Keratinocyte (primary cell): ENCODE data around the gene RAE1. TPM values are rescaled to one million over a fixed set of nuclear protein-coding genes. Genes with fewer than 3 reads are reported as not detected.

ENCODE experiments used
- DNase-seq: peaks from one replicate; pipeline ENCODE4 v3.0.0-alpha.2; 2011; ENCODE audit warnings: low read depth, missing footprints, low spot score
- FAIRE-seq: peaks from 2 replicates; lab custom pipeline; 2011; peaks lifted over from hg19 to GRCh38; lab: Jason Lieb, UNC
- H2AFZ ChIP-seq: 2 replicates; pipeline ENCODE4 v1.6.0; 2012; ENCODE audit warnings: low read length, control low read depth, inconsistent platforms; ENCODE audit not compliant: control insufficient read depth
- H3K27ac ChIP-seq: 2 replicates; pipeline ENCODE4 v1.5.1; 2011; ENCODE audit warnings: low read length; ENCODE audit not compliant: control insufficient read depth, insufficient read depth
- H3K27me3 ChIP-seq: 3 replicates; pipeline ENCODE4 v1.6.0; 2011; ENCODE audit warnings: low read length; ENCODE audit not compliant: control insufficient read depth, insufficient read depth; ENCODE audit errors: extremely low read depth
- H3K36me3 ChIP-seq, 2 experiments: 2 replicates in 1 of 2; 3 replicates in 1 of 2; pipeline ENCODE4 v1.5.1; 2011; ENCODE audit warnings: low read length in 2 of 2, mild to moderate bottlenecking in 1 of 2; ENCODE audit not compliant: control insufficient read depth in 2 of 2, insufficient read depth in 2 of 2; ENCODE audit errors: extremely low read depth in 1 of 2
- H3K4me1 ChIP-seq: 3 replicates; pipeline ENCODE4 v1.5.1; 2011; ENCODE audit warnings: low read length; ENCODE audit not compliant: control insufficient read depth, insufficient read depth; ENCODE audit errors: extremely low read depth
- H3K4me2 ChIP-seq: 3 replicates; pipeline ENCODE4 v1.6.0; 2011; ENCODE audit warnings: low read depth, low read length; ENCODE audit not compliant: control insufficient read depth, insufficient read depth; ENCODE audit errors: extremely low read depth
- H3K4me3 ChIP-seq, 3 experiments: fragments of 200-600 bp in 1 of 3; sonication (generic) in 1 of 3; 2 replicates in 2 of 3; 3 replicates in 1 of 3; pipeline ENCODE4 v1.5.1; 2011 to 2016; ENCODE audit warnings: low read length in 3 of 3, mild to moderate bottlenecking in 3 of 3, control low read depth in 2 of 3, inconsistent platforms in 1 of 3, low read depth in 1 of 3, mixed read lengths in 1 of 3, mixed run types in 1 of 3, moderate library complexity in 1 of 3; ENCODE audit not compliant: control insufficient read depth in 2 of 3, insufficient read depth in 2 of 3; ENCODE audit errors: extremely low read depth in 1 of 3
- H3K79me2 ChIP-seq: 2 replicates; pipeline ENCODE4 v1.6.0; 2012; ENCODE audit warnings: low read length; ENCODE audit not compliant: control insufficient read depth, insufficient read depth
- H3K9ac ChIP-seq: 3 replicates; pipeline ENCODE4 v1.6.0; 2011; ENCODE audit warnings: low read length; ENCODE audit not compliant: control insufficient read depth, insufficient read depth; ENCODE audit errors: extremely low read depth
- H3K9me1 ChIP-seq: 3 replicates; pipeline ENCODE4 v1.6.0; 2011; ENCODE audit warnings: low read length; ENCODE audit not compliant: control insufficient read depth, insufficient read depth; ENCODE audit errors: extremely low read depth
- H3K9me3 ChIP-seq: 2 replicates; pipeline ENCODE4 v1.5.1; 2012; ENCODE audit warnings: low read depth, low read length; ENCODE audit not compliant: control insufficient read depth
- H4K20me1 ChIP-seq: 3 replicates; pipeline ENCODE4 v1.6.0; 2011; ENCODE audit warnings: low read length; ENCODE audit not compliant: control insufficient read depth, insufficient read depth; ENCODE audit errors: extremely low read depth
- EZH2 ChIP-seq: IDR thresholded peaks from one replicate; pipeline ENCODE4 v1.6.1; 2012; ENCODE audit warnings: inconsistent platforms, mild to moderate bottlenecking, low read length, moderate library complexity
- dilution Hi-C: fragments of 300-500 bp; cut with MboI; formaldehyde crosslinking; loops from one replicate; pipeline ENCODE4 v1.7.0; 2020; ENCODE audit warnings: low sequenced_read_pairs; ENCODE audit not compliant: extremely low pct_ligation_motif_present
- polyA plus RNA-seq, 5 experiments: library from polyadenylated mRNA; depleted of rRNA in 3 of 5; stranded (reverse) in 3 of 5; stranded (forward) in 1 of 5; unstranded in 1 of 5; fragments of >200 nt; gene quantifications; 1 replicate in 1 of 5; 2 replicates in 3 of 5; 3 replicates in 1 of 5; pipeline versions ENCODE4 v1.2.1 to v1.2.3, GENCODE V29; 2011 to 2012; ENCODE audit warnings: missing spikeins in 2 of 5, low read depth in 1 of 5, low replicate concordance in 1 of 5
- TF ChIP-seq, protein P1 (sequence below), 3 experiments: IDR thresholded peaks in 1 of 3; conservative IDR thresholded peaks in 1 of 3; optimal IDR thresholded peaks in 1 of 3; 2 replicates in 2 of 3; 3 replicates in 1 of 3; pipeline versions ENCODE3 to v1.5.1; 2011; ENCODE audit warnings: low read length in 3 of 3, mild to moderate bottlenecking in 3 of 3, moderate library complexity in 2 of 3, control low read depth in 1 of 3, inconsistent platforms in 1 of 3; ENCODE audit not compliant: insufficient read depth in 2 of 3; ENCODE audit errors: extremely low read depth in 1 of 3

RAE1 gene
- polyA plus RNA-seq, 1 donor (not counting 4 experiments of a cell fraction or from before 2014, with no cell fraction given): 32.4 TPM

DNA sequence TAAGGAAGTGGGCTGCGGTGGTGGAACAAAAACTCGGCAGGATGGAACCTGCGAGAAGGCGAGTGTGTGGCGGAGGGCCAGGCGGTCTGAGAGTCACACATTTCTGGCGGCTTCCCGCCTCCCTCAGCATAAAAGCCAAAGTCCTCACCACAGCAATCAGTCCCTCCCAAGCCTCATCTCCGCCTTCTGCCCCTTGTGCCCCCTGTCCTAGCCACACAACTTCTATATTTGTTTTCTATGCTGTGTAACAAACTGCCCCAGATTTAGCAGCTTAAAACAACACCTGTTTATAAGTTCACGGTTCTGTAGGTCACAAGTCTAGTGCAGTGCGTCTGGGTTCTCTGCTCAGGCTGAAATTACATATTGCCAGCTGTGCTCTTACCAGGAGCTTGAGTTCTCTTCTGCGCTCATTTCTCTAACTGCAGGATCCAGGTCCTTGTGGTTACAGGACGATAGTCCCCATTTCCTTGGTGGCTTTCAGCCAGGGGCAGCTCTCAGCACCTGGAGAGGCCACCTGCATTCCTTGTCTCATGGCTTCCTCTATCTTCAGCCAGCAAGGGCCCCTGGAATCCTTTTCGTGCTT, 33.2 kb upstream of the RAE1 start:
- H3K4me2 ChIP-seq: no peak overlapping the region
- dilution Hi-C loops: no loop called here
- no peak for TF ChIP-seq EZH2
- TF ChIP-seq, protein P1, sequence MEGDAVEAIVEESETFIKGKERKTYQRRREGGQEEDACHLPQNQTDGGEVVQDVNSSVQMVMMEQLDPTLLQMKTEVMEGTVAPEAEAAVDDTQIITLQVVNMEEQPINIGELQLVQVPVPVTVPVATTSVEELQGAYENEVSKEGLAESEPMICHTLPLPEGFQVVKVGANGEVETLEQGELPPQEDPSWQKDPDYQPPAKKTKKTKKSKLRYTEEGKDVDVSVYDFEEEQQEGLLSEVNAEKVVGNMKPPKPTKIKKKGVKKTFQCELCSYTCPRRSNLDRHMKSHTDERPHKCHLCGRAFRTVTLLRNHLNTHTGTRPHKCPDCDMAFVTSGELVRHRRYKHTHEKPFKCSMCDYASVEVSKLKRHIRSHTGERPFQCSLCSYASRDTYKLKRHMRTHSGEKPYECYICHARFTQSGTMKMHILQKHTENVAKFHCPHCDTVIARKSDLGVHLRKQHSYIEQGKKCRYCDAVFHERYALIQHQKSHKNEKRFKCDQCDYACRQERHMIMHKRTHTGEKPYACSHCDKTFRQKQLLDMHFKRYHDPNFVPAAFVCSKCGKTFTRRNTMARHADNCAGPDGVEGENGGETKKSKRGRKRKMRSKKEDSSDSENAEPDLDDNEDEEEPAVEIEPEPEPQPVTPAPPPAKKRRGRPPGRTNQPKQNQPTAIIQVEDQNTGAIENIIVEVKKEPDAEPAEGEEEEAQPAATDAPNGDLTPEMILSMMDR (optimal IDR thresholded peaks at IDR 0.05 in 1 of 3, IDR thresholded peaks at IDR 0.05 in 1 of 3, conservative IDR thresholded peaks at IDR 0.05 in 1 of 3; ENCODE audit: extremely low read depth in 1 of 3, insufficient read depth in 2 of 3, low read length in 3 of 3): no peak
- no peak overlapping the region for H3K9ac ChIP-seq
- H2AFZ ChIP-seq: no peak overlapping the region
- peaks cover 7% of the 10 kb centered on the region for H3K4me1 ChIP-seq
- no peak overlapping the region for H3K27ac ChIP-seq
- no peaks in the 10 kb centered on the region for H3K9me1 ChIP-seq
- H3K27me3 ChIP-seq: peaks cover 26% of the 10 kb centered on the region
- no peak overlapping the region for H3K4me3 ChIP-seq
- H4K20me1 ChIP-seq: no peaks in the 10 kb centered on the region
- H3K79me2 ChIP-seq: no peaks in the 10 kb centered on the region
- no peak for DNase-seq
- no peak for FAIRE-seq
- no peaks in the 10 kb centered on the region for H3K36me3 ChIP-seq
- H3K9me3 ChIP-seq: no peaks in the 10 kb centered on the region

DNA sequence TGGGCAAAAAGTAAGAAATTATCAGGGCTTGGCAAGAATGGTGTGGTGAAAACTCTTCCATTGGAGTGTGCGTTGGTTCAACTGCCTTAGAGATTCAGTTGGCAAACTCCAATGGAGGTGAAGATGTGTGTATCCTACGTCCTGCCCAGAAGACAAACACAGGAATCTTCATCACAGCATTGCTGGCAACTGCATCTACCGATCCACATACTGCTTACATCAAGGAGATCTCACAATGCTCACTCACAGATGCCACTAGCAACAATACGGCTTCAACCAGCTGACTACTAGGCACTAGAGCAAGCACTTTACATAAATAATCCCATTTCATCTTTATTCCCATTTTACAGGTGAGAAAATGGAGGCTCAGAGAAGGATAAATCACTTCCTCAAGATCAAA, 31.5 kb upstream of the RAE1 start:
- H3K27me3 ChIP-seq: peaks cover 15% of the 10 kb centered on the region
- dilution Hi-C loops: no loop called here
- H2AFZ ChIP-seq: no peak overlapping the region
- no peak overlapping the region for H3K27ac ChIP-seq
- H3K9me1 ChIP-seq: no peaks in the 10 kb centered on the region
- no peaks in the 10 kb centered on the region for H4K20me1 ChIP-seq
- no peak for DNase-seq
- FAIRE-seq: no peak
- H3K9me3 ChIP-seq: no peaks in the 10 kb centered on the region
- no peaks in the 10 kb centered on the region for H3K79me2 ChIP-seq
- H3K4me3 ChIP-seq: no peak overlapping the region
- H3K36me3 ChIP-seq: no peaks in the 10 kb centered on the region
- H3K4me1 ChIP-seq: peaks cover 13% of the 10 kb centered on the region
- no peak for TF ChIP-seq EZH2
- TF ChIP-seq, protein P1 (optimal IDR thresholded peaks at IDR 0.05 in 1 of 3, IDR thresholded peaks at IDR 0.05 in 1 of 3, conservative IDR thresholded peaks at IDR 0.05 in 1 of 3; ENCODE audit: extremely low read depth in 1 of 3, insufficient read depth in 2 of 3, low read length in 3 of 3): no peak
- H3K9ac ChIP-seq: no peak overlapping the region
- H3K4me2 ChIP-seq: no peak overlapping the region
